NCI-H2107 treated with DMSO at 0.1 percent for 48 hours (cell line): ENCODE data around the gene GALP.
"Not testable (repeated sequence)": the region's sequence is repeated elsewhere in the genome, so short reads cannot be mapped to it uniquely, and the experiment has no call there.

Experiments used
- DNase-seq: peaks from one replicate; lab custom pipeline; 2025; ENCODE audit not compliant: unreplicated experiment; lab: John Stamatoyannopoulos, UW

The GALP gene

DNA sequence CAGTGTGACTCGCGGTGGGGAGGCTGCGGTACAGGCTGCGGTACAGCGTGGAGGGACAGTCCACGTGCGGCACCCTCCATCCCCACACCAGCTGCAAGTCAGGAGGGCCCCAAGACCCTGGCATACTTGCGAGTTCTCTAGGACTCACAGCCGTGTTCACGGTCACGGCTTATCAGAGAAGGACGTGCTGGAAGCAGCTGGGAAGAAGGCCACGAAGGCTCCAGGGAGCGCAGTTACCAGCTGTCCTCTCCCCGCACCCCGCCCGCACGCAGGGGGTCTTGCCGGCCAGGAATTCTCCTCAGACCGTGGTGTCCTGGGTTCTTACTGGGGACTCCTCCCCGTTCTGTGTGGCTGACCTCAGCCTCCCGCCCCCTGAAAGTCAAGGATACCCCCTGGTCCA is 28.5 kb upstream of the GALP start:
- no peak for DNase-seq

- no peak for DNase-seq
These were observed 27.7 kb upstream of the GALP start for GRCh38 chr19:56148096-56148495.

DNA sequence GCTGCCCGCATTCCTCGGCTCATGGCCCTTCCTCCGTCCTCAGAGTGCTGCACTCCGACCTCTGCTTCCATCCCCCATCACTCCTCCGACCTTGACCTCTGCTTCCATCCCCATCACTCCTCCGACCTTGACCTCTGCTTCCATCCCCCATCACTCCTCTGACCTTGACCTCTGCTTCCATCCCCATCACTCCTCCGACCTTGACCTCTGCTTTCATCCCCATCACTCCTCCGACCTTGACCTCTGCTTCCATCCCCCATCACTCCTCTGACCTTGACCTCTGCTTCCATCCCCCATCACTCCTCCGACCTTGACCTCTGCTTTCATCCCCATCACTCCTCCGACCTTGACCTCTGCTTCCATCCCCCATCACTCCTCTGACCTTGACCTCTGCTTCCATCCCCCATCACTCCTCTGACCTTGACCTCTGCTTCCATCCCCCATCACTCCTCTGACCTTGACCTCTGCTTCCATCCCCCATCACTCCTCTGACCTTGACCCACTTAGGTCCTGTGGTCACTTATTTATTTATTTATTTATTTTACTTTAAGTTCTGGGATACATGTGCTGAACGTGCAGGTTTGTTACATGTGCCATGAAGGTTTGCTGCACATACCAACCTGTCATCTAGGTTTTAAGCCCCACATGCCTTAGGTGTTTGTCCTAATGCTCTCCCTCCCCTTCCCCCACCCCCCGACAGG is 26.7 kb upstream of the GALP start:
- not testable (repeated sequence) for DNase-seq

- DNase-seq, result no peak
These were observed 26.2 kb upstream of the GALP start for GRCh38 chr19:56149656-56150038.

DNA sequence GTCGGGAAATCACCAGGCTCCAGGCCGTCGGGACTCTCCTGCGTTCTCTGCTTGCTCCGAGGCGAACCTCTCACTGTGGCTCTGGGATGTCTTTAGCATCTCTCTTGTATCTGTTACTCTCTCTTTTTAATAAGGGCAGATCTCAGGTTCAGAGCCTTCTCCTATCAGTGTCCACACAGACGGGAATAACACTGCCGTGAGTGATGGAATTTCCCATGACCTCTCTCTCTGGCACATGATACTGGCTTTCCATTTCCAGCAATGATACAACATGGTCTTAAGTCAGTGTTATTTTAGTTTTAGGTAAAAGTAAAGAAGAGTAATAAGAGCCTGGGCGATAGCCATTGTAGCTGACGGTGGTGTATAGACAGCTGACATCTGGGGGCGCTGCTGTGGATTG is 25.4 kb upstream of the GALP start:
- DNase-seq, result no peak

DNA sequence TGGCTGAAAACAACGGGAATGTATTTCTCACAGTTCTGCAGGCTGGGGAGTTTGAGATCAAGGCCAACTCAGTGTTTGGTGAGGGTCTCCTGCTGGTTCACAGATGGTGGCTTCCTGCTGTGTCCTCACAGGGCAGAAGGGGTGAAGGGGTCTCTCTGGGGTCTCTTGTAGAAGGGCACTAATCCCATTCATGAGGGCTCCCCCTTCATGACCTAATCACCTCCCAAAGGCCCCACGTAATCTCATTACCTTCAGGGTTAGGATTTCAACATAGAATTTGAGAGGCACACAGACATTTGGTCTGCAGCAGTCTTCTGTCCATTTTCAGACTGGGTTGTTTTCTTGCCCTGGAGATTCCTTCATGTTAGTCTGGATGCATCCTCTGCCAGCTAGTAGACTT is 23.2 kb upstream of the GALP start:
- no peak for DNase-seq

DNA sequence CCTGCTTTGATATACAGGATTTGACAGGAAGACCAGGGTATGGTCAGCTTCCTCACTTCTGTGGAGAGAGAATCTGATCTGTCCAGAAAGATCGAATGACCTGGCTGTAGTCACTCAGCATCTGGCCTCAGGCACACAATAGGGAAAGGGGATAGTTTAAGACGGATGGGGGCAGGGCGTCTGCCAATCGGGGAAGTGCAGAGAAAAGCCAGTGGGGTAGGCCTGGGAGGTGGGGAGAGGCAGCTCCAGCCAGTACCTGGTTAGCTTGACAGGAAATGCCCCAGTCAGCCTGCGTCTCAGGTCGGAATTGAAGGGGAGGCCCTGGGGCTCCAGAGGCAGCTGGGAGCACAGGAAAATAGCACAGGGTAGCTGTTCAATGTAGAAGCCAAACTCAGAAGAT is 22.3 kb upstream of the GALP start:
- no peak for DNase-seq

DNA sequence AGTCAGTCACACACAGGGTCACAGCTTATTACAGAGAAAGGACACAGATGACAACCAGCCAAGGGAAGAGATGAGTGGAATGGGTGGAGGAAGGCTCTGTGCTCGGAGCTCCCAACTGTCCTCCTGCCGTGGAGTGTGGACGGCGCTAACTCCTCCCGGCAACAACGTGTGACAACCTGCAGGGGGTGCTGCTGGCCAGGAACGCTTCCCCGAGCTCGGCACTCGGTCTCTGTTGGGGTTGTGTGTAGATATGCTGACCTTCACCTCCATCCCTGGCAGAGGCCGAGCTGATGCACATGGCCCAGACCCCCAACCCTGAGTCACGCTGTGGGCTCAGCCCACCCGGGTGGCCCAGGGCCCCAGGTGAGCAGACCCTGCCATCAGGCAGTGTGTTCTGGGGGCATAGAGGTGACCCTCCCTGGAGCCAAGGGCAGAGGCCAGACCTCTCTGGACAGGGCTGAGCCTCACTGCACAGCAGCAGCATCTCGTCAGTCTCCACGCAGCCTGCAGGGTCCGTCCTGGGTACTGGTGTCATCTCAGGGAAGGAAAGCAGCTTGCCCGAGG is 20.6 kb upstream of the GALP start:
- DNase-seq, result no peak

DNA sequence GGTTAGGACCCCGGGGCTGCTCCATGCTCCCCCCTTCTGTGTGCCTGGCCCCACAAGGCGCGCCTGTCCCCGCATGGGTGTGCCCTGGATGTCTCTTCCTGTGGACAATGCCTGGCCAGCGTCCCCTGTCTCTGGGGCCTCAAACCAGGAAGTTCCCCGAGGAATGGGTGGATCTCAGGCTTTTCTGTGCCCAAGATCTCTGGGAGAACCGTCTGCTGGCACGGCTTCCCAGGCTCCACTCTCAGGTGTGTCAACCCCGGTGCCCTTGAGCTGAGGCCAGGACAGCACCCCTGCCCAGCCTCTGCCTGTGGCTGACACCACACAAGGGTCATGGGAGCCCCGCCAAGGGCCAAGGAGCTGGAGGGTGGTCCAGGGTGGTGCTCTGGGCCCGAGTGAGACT is 19.0 kb upstream of the GALP start:
- no peak for DNase-seq

GRCh38 chr19:56158170-56158757 is 17.5 kb upstream of the GALP start:
- no peak for DNase-seq

- DNase-seq, result no peak
These were observed 16.7 kb upstream of the GALP start for GRCh38 chr19:56159009-56159559.

GRCh38 chr19:56159622-56160271 is 16.1 kb upstream of the GALP start:
- DNase-seq, result no peak

- no peak for DNase-seq
These were observed 14.3 kb upstream of the GALP start for GRCh38 chr19:56161534-56161933.

GRCh38 chr19:56162258-56162657 is 13.6 kb upstream of the GALP start:
- DNase-seq, result no peak

DNA sequence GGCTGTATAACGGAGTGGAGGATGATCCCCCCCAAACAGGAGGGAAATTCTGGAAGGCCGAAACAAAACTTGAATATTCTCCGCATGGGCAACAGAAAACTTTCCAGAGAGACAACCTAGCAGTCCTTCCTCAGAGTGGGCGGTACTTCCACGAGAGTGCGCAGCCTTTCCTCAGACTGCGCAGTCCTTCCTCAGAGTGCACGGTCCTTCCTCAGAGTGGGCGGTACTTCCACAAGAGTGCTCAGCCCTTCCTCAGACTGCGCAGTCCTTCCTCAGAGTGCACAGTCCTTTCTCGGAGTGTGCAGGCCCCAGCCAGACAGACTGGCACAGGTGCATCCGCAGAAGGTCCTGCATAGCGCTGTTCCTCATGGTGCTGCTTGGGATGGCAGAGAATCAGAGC is 12.7 kb upstream of the GALP start:
- no peak for DNase-seq

GRCh38 chr19:56167064-56167578 is 8.7 kb upstream of the GALP start:
- DNase-seq, result no peak

- DNase-seq, result no peak
These were observed 5.5 kb upstream of the GALP start for GRCh38 chr19:56170261-56170660.

DNA sequence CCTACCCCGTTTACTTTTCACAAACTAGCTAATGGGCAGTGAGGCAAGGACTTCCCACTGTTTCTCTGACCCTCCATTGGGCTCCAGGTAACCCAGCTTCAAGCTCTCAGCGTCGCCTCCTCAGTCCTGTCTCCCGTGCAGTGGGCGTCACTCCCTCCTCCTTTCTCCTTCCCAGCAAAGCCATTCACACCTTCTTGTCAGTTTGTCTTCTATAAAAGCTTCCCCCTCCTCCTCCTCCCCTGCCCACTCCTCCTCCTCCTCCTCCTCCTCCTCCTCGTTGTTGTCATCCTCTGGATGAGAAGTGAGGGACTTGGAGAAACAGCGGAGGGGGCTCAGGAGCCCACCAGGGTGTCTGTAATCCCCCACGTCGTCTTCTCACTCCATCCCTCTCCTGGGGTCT is 1.7 kb upstream of the GALP start:
- DNase-seq, result no peak

DNA sequence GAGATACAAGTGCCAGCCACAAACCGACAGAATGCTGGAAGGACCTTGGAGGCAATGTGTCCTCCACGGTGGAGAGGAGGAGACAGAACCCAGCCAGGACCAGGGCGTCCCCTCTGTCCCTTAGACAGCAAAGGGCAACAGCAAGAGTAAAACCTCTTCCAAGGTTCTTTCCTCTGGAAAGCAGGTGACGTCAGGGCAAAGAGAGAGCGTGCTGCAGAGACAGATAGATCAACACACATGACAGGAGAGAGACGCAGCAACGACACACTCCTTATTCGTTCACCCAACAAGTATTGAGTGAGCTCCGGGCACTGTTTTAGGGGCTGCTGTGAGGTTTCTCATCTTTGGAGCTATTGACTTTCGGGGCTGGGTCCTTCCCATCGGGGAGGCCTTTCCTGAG is 1.3 kb upstream of the GALP start:
- no peak for DNase-seq

- DNase-seq, result not testable (repeated sequence)
These were observed 502 bp downstream of the GALP start for GRCh38 chr19:56176310-56176709.

DNA sequence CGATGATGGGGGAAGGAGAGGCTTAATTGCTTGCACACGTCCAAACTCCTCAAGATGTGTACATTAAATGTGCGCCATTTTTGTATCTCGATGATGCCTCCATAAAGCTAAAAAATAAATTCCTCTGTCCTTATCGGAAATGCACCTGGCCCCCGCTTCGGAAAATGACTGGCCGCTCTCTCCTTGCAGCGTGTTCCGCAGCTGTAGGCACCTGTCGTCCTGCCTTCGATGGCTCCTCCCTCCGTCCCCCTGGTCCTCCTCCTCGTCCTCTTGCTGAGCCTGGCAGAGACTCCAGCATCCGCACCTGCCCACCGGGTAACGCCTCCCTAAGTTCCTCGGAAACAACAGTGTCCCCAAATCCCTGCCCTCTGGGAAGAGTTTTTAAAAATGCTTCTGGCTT is 1.1 kb downstream of the GALP start:
- DNase-seq, result peak; percentile 7
